ENCODE results near the gene ZMIZ1. TPM values are rescaled to one million over a fixed set of nuclear protein-coding genes. Genes with fewer than 3 reads are reported as not detected.

Gene ZMIZ1
- polyA plus RNA-seq, 3 donors, result 3.3 to 64.6 (median 8.9) TPM

GRCh38 chr10:79360499-79361342 lies 292.0 kb downstream of the ZMIZ1 start:
- no CpG with 5 or more reads among the region's 5 CpGs for WGBS (ENCODE audit: insufficient coverage)
- H3K27ac Mint-ChIP-seq, result no peak overlapping the region

More at GRCh38 chr10:79360499-79361342, 292.0 kb downstream of the ZMIZ1 start:
- Mint-ChIP-seq H3K36me3 (peaks cover 13 to 20% of the 10 kb centered on the region in 2 donors), H3K4me1 (peaks cover 19% of the 10 kb centered on the region), H3K9me3 (peaks cover 0 to 3% (median 0%) of the 10 kb centered on the region in 7 donors), H3K4me3 (no peak overlapping the region), H3K27me3 (ENCODE audit: low read depth in 3 of 3) (peaks cover 3 to 9% (median 4%) of the 10 kb centered on the region in 3 donors)
- TF ChIP-seq CTCF (IDR thresholded peaks at IDR 0.05), result no peak
- peaks cover 15% of the 10 kb centered on the region for H4K20me1 ChIP-seq (ENCODE audit: insufficient read depth, low read length)
- H3K36me3 ChIP-seq (replicated peaks in 1 of 2; ENCODE audit: control insufficient read depth in 1 of 2, insufficient read depth in 2 of 2, low read length in 2 of 2), result peaks cover under 1 to 3% of the 10 kb centered on the region in 2 donors
- intact Hi-C loops (cut with micrococcal nuclease), result no loop called here
- no peak overlapping the region for H3K9ac ChIP-seq (ENCODE audit: insufficient read depth, low read length, poor library complexity, severe bottlenecking)
- no peaks in the 10 kb centered on the region for H3K27me3 ChIP-seq (ENCODE audit: control insufficient read depth in 2 of 2, insufficient read depth in 2 of 2, low read length in 2 of 2)
- no peak overlapping the region for H3K27ac ChIP-seq (ENCODE audit: low read depth in 1 of 2, low read length in 2 of 2)
- no peaks in the 10 kb centered on the region for H3K9me3 ChIP-seq (replicated peaks in 1 of 2; ENCODE audit: control insufficient read depth in 1 of 2, insufficient read depth in 1 of 2, low read length in 2 of 2)
- no peak overlapping the region for H3K4me3 ChIP-seq (replicated peaks in 1 of 3; ENCODE audit: low read depth in 2 of 3, low read length in 3 of 3)
- DNase-seq, result peak in 1 of 3 donors; percentile 6
- H3K4me2 ChIP-seq (replicated peaks; ENCODE audit: extremely low read depth, low read length, poor library complexity, severe bottlenecking), result no peak overlapping the region
- peaks cover 8 to 12% of the 10 kb centered on the region in 2 donors for H3K4me1 ChIP-seq (ENCODE audit: control insufficient read depth in 1 of 2, insufficient read depth in 2 of 2, low read length in 2 of 2)
- H2AFZ ChIP-seq (ENCODE audit: insufficient read depth, low read depth, low read length, poor library complexity, severe bottlenecking), result no peak overlapping the region
- H3K79me2 ChIP-seq (ENCODE audit: insufficient read depth, low read length), result no peaks in the 10 kb centered on the region
